ENCODE data around the gene TESMIN.

Gene TESMIN

DNA sequence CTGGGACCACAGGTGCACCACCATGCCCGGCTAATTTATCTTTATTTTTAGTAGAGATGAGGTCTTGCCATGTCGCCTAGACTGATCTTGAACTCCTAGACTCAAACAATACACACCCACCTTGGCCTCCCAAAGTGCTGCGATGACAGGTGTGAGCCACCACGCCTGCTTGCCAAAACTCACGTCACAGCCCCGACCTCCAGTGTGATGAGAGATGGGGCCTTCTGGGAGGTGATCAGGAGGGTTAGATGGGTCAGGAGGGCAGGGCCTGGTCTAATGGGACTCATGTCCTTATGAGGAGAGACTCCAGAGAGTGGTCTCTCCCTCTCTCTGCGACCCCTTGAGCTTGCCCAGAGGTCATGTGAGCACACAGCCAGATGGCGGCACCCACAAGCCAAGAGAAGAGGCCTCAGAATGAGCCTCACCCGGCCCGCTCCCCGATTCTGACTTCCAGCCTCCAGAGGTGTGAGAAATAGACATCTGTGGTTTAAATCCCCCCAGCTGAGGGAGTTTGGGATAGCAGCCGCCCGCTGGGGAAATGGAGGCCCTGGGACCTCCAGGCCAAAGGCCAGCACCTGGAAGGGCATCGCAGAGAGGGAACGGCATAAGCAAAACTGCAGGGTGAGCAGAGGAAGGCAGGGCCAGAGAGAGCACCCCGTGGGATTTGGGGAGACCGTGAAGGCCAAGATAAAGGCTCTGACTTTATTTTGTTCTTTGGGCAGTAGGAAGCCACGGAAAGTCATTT, 91.1 kb downstream of the TESMIN start:
- DNase-seq (ENCODE audit: low spot score): no peak

DNA sequence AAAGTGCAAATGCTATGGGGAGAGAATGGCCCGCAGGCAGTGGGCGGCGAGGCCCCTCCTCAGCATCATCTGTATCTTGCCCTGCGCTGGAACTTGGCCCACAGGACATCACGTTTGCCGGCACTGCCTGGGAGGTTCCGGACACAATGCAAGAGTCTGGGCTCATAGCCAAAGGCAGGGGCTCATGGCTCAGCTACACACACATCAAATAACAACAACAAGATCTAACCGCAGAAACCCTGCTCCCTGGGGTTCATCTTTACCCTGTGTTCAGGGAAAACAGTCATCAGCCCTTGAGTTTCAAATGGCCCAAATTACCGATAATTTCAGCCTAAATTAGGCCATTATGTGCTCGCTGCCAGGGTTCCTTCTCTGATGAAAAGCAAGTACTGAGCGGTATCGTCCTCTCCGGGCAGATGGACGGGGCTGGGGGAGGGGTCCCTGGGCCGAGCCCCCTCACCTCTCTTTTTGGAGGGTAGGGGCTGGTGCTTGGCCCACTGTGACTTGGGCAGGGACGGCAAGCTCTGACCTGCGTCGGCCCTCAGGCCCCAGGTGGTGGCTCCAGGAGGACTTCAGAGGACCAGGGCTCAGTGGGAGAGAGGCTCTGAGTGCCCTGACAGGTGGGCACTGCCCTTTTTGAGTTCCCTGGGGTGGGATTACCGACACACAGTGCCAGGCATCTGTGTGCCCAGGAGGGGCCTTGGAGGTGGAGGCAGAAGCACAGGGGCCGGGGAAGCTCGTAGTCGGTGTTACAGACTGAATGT, 92.0 kb downstream of the TESMIN start:
- DNase-seq (ENCODE audit: low spot score): peak; percentile 16

DNA sequence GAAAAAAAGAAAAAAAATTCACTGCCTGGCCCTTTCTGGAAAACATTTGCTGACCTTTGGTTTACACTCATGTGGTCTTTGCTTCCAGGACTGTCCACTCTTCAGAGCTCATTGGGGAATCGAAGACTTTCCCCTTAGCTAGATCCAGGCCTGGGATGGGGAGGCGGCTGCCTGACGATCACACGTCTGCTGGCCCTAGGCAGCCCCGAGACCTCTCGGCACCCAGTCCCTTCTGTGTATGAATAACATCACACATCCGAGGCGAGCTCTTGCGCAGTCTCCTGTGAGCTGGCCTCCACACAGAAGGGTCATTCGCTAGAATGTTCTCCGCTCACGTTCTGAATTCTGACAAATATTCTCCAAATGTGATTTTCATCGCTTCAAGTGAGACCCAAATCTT, 92.7 kb downstream of the TESMIN start:
- no peak for DNase-seq (ENCODE audit: low spot score)

DNA sequence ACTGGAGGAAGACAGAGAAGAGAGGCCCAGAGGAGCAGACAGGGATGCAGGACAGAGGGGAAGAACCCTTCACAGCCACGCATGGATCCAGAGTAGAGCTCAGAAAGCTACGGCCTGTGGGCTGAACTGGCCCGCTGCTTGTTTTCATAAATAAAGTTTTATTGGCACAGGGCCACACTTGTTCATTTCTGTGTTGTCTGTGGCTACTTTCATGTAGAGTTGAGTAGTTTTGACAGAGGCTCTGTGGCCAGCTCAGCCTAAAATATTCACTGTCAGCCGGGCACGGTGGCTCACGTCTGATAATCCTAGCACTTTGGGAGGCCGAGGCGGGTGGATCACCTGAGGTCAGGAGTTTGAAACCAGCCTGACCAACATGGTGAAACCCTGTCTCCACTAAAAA, 93.2 kb downstream of the TESMIN start:
- DNase-seq (ENCODE audit: low spot score): no peak

Measured in putamen (tissue), 1 donor.